ENCODE results near the gene KLHDC7B.

GRCh38 chr22:50569041-50569459, 23.4 kb downstream of the KLHDC7B start:
- TF ChIP-seq CTCF (IDR thresholded peaks at IDR 0.05) = no peak
- no peak for TF ChIP-seq POLR2A (IDR thresholded peaks at IDR 0.05)
- no peak for TF ChIP-seq EP300 (IDR thresholded peaks at IDR 0.05)
